K562 (cell line): ENCODE measurements around the gene MBD3. TPM values are rescaled to one million over a fixed set of nuclear protein-coding genes. Genes with fewer than 3 reads are reported as not detected.

Experiments used
- CCAR2 ChIP-seq: fragments of 200-400 bp; formaldehyde crosslinking; IDR thresholded peaks from 2 replicates; pipeline ENCODE4 v1.6.1; 2017; ENCODE audit warnings: mild to moderate bottlenecking, low read depth, low read length
- CREB1 ChIP-seq, 2 experiments: sonication (generic) in 1 of 2; formaldehyde crosslinking in 1 of 2; IDR thresholded peaks; 2 replicates each; pipeline versions ENCODE4 v1.6.1 to v1.8.0; 2012 to 2022; ENCODE audit warnings: inconsistent platforms in 1 of 2, mild to moderate bottlenecking in 1 of 2, missing genetic modification reagents in 1 of 2, moderate library complexity in 1 of 2
- FOXA1 ChIP-seq: fragments of 450-650 bp; IDR thresholded peaks from 2 replicates; pipeline ENCODE4 v1.6.1; 2016; ENCODE audit warnings: mild to moderate bottlenecking, borderline replicate concordance
- FOXK2 ChIP-seq, 2 experiments: fragments of 450-650 bp; IDR thresholded peaks in 1 of 2; conservative IDR thresholded peaks in 1 of 2; 2 replicates each; pipeline ENCODE4 v1.6.1; 2016; ENCODE audit warnings: low read depth in 2 of 2, mild to moderate bottlenecking in 1 of 2
- NFRKB ChIP-seq: fragments of 450-650 bp; IDR thresholded peaks from 2 replicates; pipeline ENCODE4 v1.6.1; 2016; ENCODE audit warnings: low read depth
- NR4A1 ChIP-seq, 2 experiments: fragments of 250-450 bp in 1 of 2; fragments of 450-650 bp in 1 of 2; sonication (Bioruptor Pico) in 1 of 2; IDR thresholded peaks; 2 replicates each; pipeline versions ENCODE4 v1.4.0 to v1.6.1; 2016 to 2020; ENCODE audit warnings: mild to moderate bottlenecking in 2 of 2, missing compliant biosample characterization in 1 of 2, missing genetic modification characterization in 1 of 2, moderate library complexity in 1 of 2
- POLR2G ChIP-seq: fragments of 200-400 bp; formaldehyde crosslinking; IDR thresholded peaks from 2 replicates; pipeline ENCODE4 v1.6.1; 2017; ENCODE audit warnings: low read depth, mild to moderate bottlenecking, antibody characterized with exemption, low read length, moderate library complexity
- RAD21 ChIP-seq, 2 experiments: fragments of 250-450 bp in 1 of 2; fragments of 450-650 bp in 1 of 2; sonication (Bioruptor Pico) in 1 of 2; formaldehyde crosslinking in 1 of 2; IDR thresholded peaks in 1 of 2; conservative IDR thresholded peaks in 1 of 2; 2 replicates each; pipeline versions ENCODE4 v1.4.0 to v1.8.0; 2020 to 2022; ENCODE audit warnings: mild to moderate bottlenecking in 2 of 2, moderate library complexity in 1 of 2
- SAP30 ChIP-seq: fragments of 200-600 bp; sonication (generic); IDR thresholded peaks from 2 replicates; pipeline ENCODE4 v1.6.1; 2012; ENCODE audit warnings: borderline replicate concordance, low read depth, mild to moderate bottlenecking, moderate library complexity, low read length, control low read depth, inconsistent platforms; ENCODE audit not compliant: insufficient read depth, poor library complexity, severe bottlenecking
- ZBTB8A ChIP-seq: fragments of 450-650 bp; IDR thresholded peaks from 2 replicates; pipeline ENCODE4 v1.6.1; 2018; ENCODE audit warnings: mild to moderate bottlenecking, moderate library complexity; ENCODE audit not compliant: partially characterized antibody
- ZNF551 ChIP-seq: fragments of 250-450 bp; sonication (Bioruptor Pico); IDR thresholded peaks from 2 replicates; pipeline ENCODE4 v1.5.0; 2021; ENCODE audit warnings: mild to moderate bottlenecking, moderate library complexity
- ZNF695 ChIP-seq: fragments of 450-650 bp; formaldehyde crosslinking; IDR thresholded peaks from 2 replicates; pipeline ENCODE4 v1.4.0; 2020; ENCODE audit warnings: mild to moderate bottlenecking, moderate library complexity
- polyA plus RNA-seq, 8 experiments: library from polyadenylated mRNA; depleted of rRNA in 4 of 8; stranded (reverse) in 5 of 8; unstranded in 3 of 8; fragments of >200 nt; fragmentation: Nextera tagmentation in 2 of 8; fragmentation: Illumina TruSeq in 1 of 8; extraction: Ambion mirVana in 2 of 8; extraction: Trizol in 1 of 8; gene quantifications; 2 replicates each; pipeline versions ENCODE4 v1.2.1 to v1.2.3, GENCODE V29; 2011 to 2014; ENCODE audit warnings: inconsistent platforms in 1 of 8, missing spikeins in 1 of 8
- total RNA-seq, 7 experiments: library from RNA; depleted of rRNA in 6 of 7; stranded (reverse); fragments of >200 nt in 6 of 7; fragmentation: Illumina TruSeq in 2 of 7; extraction: Trizol in 2 of 7; gene quantifications; 2 replicates each; pipeline versions ENCODE4 v1.2.1 to v1.2.3, GENCODE V29; 2011 to 2021; ENCODE audit warnings: low replicate concordance in 1 of 7
- TF ChIP-seq, protein P1 (sequence below): fragments of 250-450 bp; sonication (Bioruptor Pico); IDR thresholded peaks from 2 replicates; pipeline ENCODE4 v1.5.0; 2021; ENCODE audit warnings: mild to moderate bottlenecking, moderate library complexity
- TF ChIP-seq, protein P2 (sequence below): fragments of 450-650 bp; IDR thresholded peaks from 2 replicates; pipeline ENCODE4 v1.6.1; 2016; ENCODE audit warnings: low read depth, mild to moderate bottlenecking, moderate library complexity
- TF ChIP-seq, protein P3 (sequence below): fragments of 250-450 bp; sonication (Bioruptor Pico); IDR thresholded peaks from 2 replicates; pipeline ENCODE4 v1.5.0; 2020; ENCODE audit warnings: mild to moderate bottlenecking
- TF ChIP-seq, protein P4 (sequence below): conservative IDR thresholded peaks from 2 replicates; pipeline ENCODE4 v1.6.1; 2011; ENCODE audit warnings: low read depth, mild to moderate bottlenecking, low read length; ENCODE audit not compliant: control insufficient read depth

Gene MBD3
- total and polyA plus RNA-seq, 9 of the 15 experiments (the other 6 are each of a cell fraction or from before 2014, with no cell fraction given) = 0.24 to 137 (median 30.9) TPM

DNA sequence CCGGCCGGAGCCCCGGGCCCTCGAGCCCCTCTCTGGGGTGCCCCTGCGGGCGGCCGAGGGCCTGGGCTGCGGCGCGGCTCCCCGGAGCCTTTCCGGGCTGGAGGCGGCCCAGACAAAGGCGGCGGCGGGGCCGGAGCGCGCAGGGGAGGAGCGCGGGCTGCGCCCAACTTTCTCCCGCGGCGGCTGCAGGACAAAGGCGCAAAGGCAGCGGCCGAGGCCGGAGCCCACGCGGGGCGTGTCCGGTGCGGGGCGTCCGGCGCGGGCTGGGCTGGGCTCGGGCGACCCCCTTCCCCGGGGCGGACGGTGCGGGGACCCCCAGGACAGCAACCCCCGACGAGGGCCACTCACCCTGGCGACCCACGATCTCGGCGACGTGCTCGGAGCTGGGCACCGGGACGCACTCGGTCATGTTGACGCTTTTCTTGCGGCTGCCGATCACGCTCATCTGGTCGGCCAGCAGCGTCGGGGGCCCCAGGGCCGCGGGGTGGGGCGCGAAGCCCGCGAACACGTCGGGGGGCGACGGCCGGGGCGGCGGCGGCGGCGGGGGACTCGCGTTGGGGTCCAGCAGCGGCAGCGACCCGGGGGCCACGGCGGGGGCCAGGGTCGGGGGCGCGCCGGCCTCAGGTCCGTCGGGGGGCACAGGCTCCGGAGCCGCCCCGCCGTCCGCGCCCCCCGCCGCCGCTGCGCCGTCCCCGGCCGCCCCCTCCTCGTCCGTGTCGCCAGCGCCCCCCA is 25.4 kb downstream of the MBD3 start (continued):
- TF ChIP-seq, protein P1, sequence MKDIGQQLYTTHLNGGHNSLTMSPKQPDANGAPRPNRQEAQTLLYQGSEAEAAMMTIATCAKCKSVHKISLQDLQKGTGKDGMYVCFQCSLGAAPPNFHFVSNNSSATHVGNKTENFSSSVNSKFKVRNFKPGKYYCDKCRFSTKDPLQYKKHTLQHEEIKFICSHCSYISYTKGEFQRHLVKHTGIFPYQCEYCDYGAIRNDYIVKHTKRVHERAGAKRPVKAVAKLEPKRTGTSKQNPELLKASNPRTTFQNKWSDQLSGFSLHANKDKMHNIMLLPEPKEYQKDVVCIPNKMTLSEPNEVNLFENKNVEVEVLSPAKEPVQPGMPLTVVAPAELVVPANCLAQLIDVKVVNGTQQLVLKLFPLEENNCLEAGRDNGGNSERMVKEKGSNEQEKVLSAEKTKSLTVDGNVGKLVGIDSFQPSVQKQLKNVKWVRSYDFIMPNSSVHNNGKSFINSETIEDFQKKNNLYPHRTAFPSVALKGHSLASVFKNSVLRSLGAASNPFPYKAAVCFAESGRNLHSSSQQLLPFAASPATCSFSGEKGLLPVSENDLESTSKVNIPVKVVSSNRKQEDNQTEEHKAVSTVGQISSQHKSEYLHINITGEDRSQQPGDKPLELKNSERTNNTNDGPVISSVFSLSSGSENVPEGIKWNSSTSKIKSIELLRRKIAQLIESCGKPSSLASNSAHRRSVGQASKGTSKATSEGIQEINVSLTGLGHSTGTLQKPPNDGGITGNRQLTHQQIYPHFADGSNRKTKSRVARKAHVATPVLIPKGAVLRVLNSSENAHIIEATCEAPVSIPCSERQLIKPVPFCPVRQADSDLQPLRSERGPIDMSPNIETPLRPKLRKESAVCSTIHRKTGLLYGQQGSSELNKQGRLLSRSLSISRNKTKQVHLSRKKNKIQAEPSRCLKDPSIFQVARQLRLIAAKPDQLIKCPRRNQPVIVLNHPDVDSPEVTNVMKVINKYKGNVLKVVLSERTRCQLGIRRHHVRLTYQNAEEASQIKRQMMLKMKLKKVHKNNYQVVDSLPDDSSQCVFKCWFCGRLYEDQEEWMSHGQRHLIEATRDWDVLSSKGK (CRISPR knock-in tag) = no peak
- TF ChIP-seq ZNF695 (CRISPR knock-in tag) = no peak
- no peak for TF ChIP-seq ZNF551 (CRISPR knock-in tag)
- no peak for TF ChIP-seq SAP30
- TF ChIP-seq NFRKB = no peak
- no peak for TF ChIP-seq FOXA1
- TF ChIP-seq, protein P2, sequence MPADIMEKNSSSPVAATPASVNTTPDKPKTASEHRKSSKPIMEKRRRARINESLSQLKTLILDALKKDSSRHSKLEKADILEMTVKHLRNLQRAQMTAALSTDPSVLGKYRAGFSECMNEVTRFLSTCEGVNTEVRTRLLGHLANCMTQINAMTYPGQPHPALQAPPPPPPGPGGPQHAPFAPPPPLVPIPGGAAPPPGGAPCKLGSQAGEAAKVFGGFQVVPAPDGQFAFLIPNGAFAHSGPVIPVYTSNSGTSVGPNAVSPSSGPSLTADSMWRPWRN = no peak
- TF ChIP-seq CCAR2 = no peak
- no peak for TF ChIP-seq NR4A1 (CRISPR knock-in tag; IDR thresholded peaks at IDR 0.05)
- no peak for TF ChIP-seq NR4A1 (tag; IDR thresholded peaks at IDR 0.05)
- TF ChIP-seq, protein P3, sequence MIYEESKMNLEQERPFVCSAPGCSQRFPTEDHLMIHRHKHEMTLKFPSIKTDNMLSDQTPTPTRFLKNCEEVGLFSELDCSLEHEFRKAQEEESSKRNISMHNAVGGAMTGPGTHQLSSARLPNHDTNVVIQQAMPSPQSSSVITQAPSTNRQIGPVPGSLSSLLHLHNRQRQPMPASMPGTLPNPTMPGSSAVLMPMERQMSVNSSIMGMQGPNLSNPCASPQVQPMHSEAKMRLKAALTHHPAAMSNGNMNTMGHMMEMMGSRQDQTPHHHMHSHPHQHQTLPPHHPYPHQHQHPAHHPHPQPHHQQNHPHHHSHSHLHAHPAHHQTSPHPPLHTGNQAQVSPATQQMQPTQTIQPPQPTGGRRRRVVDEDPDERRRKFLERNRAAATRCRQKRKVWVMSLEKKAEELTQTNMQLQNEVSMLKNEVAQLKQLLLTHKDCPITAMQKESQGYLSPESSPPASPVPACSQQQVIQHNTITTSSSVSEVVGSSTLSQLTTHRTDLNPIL = no peak
- TF ChIP-seq RAD21 (CRISPR knock-in tag; conservative IDR thresholded peaks at IDR 0.05 in 1 of 2, IDR thresholded peaks at IDR 0.05 in 1 of 2) = no peak
- TF ChIP-seq FOXK2 (conservative IDR thresholded peaks at IDR 0.05 in 1 of 2, IDR thresholded peaks at IDR 0.05 in 1 of 2; ENCODE audit: low read depth in 2 of 2) = no peak
- TF ChIP-seq, protein P4, sequence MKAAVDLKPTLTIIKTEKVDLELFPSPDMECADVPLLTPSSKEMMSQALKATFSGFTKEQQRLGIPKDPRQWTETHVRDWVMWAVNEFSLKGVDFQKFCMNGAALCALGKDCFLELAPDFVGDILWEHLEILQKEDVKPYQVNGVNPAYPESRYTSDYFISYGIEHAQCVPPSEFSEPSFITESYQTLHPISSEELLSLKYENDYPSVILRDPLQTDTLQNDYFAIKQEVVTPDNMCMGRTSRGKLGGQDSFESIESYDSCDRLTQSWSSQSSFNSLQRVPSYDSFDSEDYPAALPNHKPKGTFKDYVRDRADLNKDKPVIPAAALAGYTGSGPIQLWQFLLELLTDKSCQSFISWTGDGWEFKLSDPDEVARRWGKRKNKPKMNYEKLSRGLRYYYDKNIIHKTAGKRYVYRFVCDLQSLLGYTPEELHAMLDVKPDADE = 0 out of 2 replicates have a peak, but pooled peaks have one; percentile 3
- no peak; the same call in 1 of the 2 replicates for TF ChIP-seq CREB1 (IDR thresholded peaks at IDR 0.05)
- no peak for TF ChIP-seq CREB1 (CRISPR knock-in tag; IDR thresholded peaks at IDR 0.05)
- no peak for TF ChIP-seq ZBTB8A
- peak; percentile 56; the same call in 1 of the 2 replicates for TF ChIP-seq POLR2G
